Neutrophil (primary cell): ENCODE data around the gene CXorf49.

Experiments
- H3K27ac ChIP-seq: fragments of 200-600 bp; sonication (generic); 2 replicates; pipeline ENCODE4 v1.5.1; 2016; ENCODE audit warnings: mild to moderate bottlenecking, moderate library complexity
- H3K27me3 ChIP-seq: fragments of 200-600 bp; sonication (generic); 2 replicates; pipeline ENCODE4 v1.6.0; 2016; ENCODE audit warnings: mild to moderate bottlenecking
- H3K36me3 ChIP-seq: fragments of 200-600 bp; sonication (generic); 2 replicates; pipeline ENCODE4 v1.5.1; 2017
- H3K4me1 ChIP-seq, 2 experiments: fragments of 200-600 bp in 1 of 2; sonication (generic) in 1 of 2; 1 replicate in 1 of 2; 2 replicates in 1 of 2; pipeline versions ENCODE4 v1.5.1 to v1.6.1; 2013 to 2016; ENCODE audit warnings: low read depth in 1 of 2, low read length in 1 of 2, mild to moderate bottlenecking in 1 of 2, moderate library complexity in 1 of 2; ENCODE audit not compliant: control insufficient read depth in 1 of 2, insufficient read depth in 1 of 2
- H3K4me3 ChIP-seq, 2 experiments: fragments of 200-600 bp in 1 of 2; sonication (generic) in 1 of 2; 1 replicate in 1 of 2; 2 replicates in 1 of 2; pipeline ENCODE4 v1.5.1; 2013 to 2016; ENCODE audit warnings: low read depth in 1 of 2, low read length in 1 of 2, mild to moderate bottlenecking in 1 of 2, moderate library complexity in 1 of 2
- H3K9me3 ChIP-seq: fragments of 200-600 bp; sonication (generic); 2 replicates; pipeline ENCODE4 v1.5.1; 2016
- CTCF ChIP-seq: fragments of 200-600 bp; sonication (generic); IDR thresholded peaks from 2 replicates; pipeline ENCODE4 v1.5.1; 2016; ENCODE audit warnings: antibody characterized with exemption

The CXorf49 gene

GRCh38 chrX:71666240-71667223 lies 51.6 kb downstream of the CXorf49 start:
- H3K27me3 ChIP-seq, result peaks cover 21% of the 10 kb centered on the region
- TF ChIP-seq CTCF, result no peak
- H3K4me3 ChIP-seq, result no peak overlapping the region
- no peaks in the 10 kb centered on the region for H3K36me3 ChIP-seq
- no peaks in the 10 kb centered on the region for H3K9me3 ChIP-seq
- no peak overlapping the region for H3K27ac ChIP-seq
- no peaks in the 10 kb centered on the region for H3K4me1 ChIP-seq

GRCh38 chrX:71665747-71666146 lies 52.3 kb downstream of the CXorf49 start:
- no peaks in the 10 kb centered on the region for H3K36me3 ChIP-seq
- H3K27ac ChIP-seq, result no peak overlapping the region
- peaks cover 13% of the 10 kb centered on the region for H3K27me3 ChIP-seq
- no peak for TF ChIP-seq CTCF
- no peak overlapping the region for H3K4me3 ChIP-seq
- H3K9me3 ChIP-seq, result no peaks in the 10 kb centered on the region
- no peaks in the 10 kb centered on the region for H3K4me1 ChIP-seq

GRCh38 chrX:71664889-71665491 lies 53.1 kb downstream of the CXorf49 start:
- H3K9me3 ChIP-seq, result no peaks in the 10 kb centered on the region
- H3K27ac ChIP-seq, result no peak overlapping the region
- no peak for TF ChIP-seq CTCF
- no peaks in the 10 kb centered on the region for H3K4me1 ChIP-seq
- no peaks in the 10 kb centered on the region for H3K36me3 ChIP-seq
- no peak overlapping the region for H3K4me3 ChIP-seq
- H3K27me3 ChIP-seq, result peaks cover 6% of the 10 kb centered on the region
